ENCODE data around the gene B3GALNT2. TPM values are rescaled to one million over a fixed set of nuclear protein-coding genes. Genes with fewer than 3 reads are reported as not detected.

B3GALNT2 gene
- total and polyA plus RNA-seq, 2 of the 4 experiments (the other 2 are of a cell fraction), result 11.0 to 32.8 TPM

DNA sequence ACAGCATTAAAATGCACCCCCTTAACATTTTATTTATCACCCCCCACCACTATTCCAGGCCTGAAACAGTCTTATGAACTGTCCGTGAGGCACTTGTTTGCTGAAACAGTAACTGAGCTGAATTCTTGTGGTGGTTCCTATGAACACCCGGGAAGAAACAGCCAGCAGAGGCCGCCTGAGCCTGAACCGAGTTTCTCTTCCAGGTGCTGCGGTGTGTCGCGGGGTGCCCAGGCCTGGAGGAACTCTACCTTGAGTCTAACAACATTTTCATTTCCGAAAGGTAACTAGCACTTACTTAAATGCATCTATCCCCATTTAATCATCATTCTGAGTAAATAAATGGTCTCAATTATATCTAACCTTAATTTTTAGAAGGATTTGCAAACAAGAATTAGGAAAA is 70.3 kb downstream of the B3GALNT2 start:
- H3K9ac ChIP-seq (ENCODE audit: low read depth, low read length), result no peak overlapping the region
- no peak for ATAC-seq (ENCODE audit: low read depth)
- H2AFZ ChIP-seq (replicated peaks; ENCODE audit: low read length, poor library complexity), result no peak overlapping the region
- H2BK20ac ChIP-seq (ENCODE audit: low read depth, low read length), result no peak overlapping the region
- intact Hi-C loops (cut with micrococcal nuclease), result no loop called here
- no peak overlapping the region for H2BK15ac ChIP-seq (ENCODE audit: low read depth, low read length)
- H2BK120ac ChIP-seq (ENCODE audit: low read depth, low read length), result no peak overlapping the region
- H3K4me1 ChIP-seq (ENCODE audit: control insufficient read depth, insufficient read depth, low read length), result no peaks in the 10 kb centered on the region
- no TSS peak for BruUV-seq (replicated peaks)
- no peak overlapping the region for H4K91ac ChIP-seq (ENCODE audit: insufficient read depth, low read depth, low read length)
- no peak overlapping the region for H3K4me3 ChIP-seq (ENCODE audit: insufficient read depth, low read depth, low read length)
- H3K4ac ChIP-seq (ENCODE audit: low read depth, low read length), result no peak overlapping the region
- WGBS, 2 experiments (ENCODE audit: extremely low coverage in 2 of 2, insufficient read length in 1 of 2), result no CpG with 5 or more reads among the region's 8 CpGs
- no peaks in the 10 kb centered on the region for H3K27me3 ChIP-seq (ENCODE audit: control insufficient read depth, insufficient read depth, low read length)
- H3K9me3 ChIP-seq (ENCODE audit: control insufficient read depth, insufficient read depth, low read length), result no peaks in the 10 kb centered on the region
- CTCF ChIA-PET, result no interaction called here
- POLR2A ChIA-PET (ENCODE audit: unreplicated experiment), result no interaction called here
- no peak overlapping the region for H4K8ac ChIP-seq (ENCODE audit: low read depth in 2 of 2, low read length in 2 of 2)
- no peaks in the 10 kb centered on the region for H4K20me1 ChIP-seq (ENCODE audit: insufficient read depth, low read length)
- no peak overlapping the region for H3K14ac ChIP-seq (replicated peaks; ENCODE audit: low read depth, low read length)
- in situ Hi-C loops (cut with MboI; ENCODE audit: low sequenced_read_pairs), result no loop called here
- H2AK5ac ChIP-seq (ENCODE audit: low read depth, low read length), result no peak overlapping the region
- H3K27ac ChIP-seq (ENCODE audit: insufficient read depth, low read length), result no peak overlapping the region
- no peak for DNase-seq
- dilution Hi-C loops (cut with HindIII; ENCODE audit: low sequenced_read_pairs, unreplicated experiment), result no loop called here
- H2BK5ac ChIP-seq (ENCODE audit: low read depth, low read length, poor library complexity, severe bottlenecking), result no peak overlapping the region
- no peak overlapping the region for H3K56ac ChIP-seq (ENCODE audit: extremely low read depth, insufficient read depth, low read length)
- no peak overlapping the region for H3K18ac ChIP-seq (ENCODE audit: low read depth, low read length)
- no peak overlapping the region for H3K4me2 ChIP-seq (ENCODE audit: low read depth, low read length)
- TF ChIP-seq MXI1 (IDR thresholded peaks at IDR 0.05; ENCODE audit: borderline replicate concordance, low read depth, low read length) (no peak), FOS (IDR thresholded peaks at IDR 0.05; ENCODE audit: low read depth, low read length) (no peak), CHD1 (IDR thresholded peaks at IDR 0.05; ENCODE audit: low read depth, low read length) (no peak), MAFK (IDR thresholded peaks at IDR 0.05; ENCODE audit: low read depth, low read length) (no peak), BHLHE40 (IDR thresholded peaks at IDR 0.05; ENCODE audit: low read depth, low read length) (no peak), CEBPB (IDR thresholded peaks at IDR 0.05; ENCODE audit: low read depth, low read length) (no peak), RCOR1 (IDR thresholded peaks at IDR 0.05; ENCODE audit: insufficient replicate concordance, low read length) (no peak), RAD21 (IDR thresholded peaks at IDR 0.05; ENCODE audit: low read length) (no peak), CTCF (conservative IDR thresholded peaks at IDR 0.05; ENCODE audit: low read depth, low read length) (no peak), SMC3 (IDR thresholded peaks at IDR 0.05; ENCODE audit: low read depth, low read length) (no peak), POLR2A (IDR thresholded peaks at IDR 0.05; ENCODE audit: low read depth, low read length) (no peak), NFE2L2 (IDR thresholded peaks at IDR 0.05; ENCODE audit: low read depth, low read length) (no peak), ELK1 (IDR thresholded peaks at IDR 0.05; ENCODE audit: borderline replicate concordance, low read depth, low read length) (no peak), RFX5 (IDR thresholded peaks at IDR 0.05; ENCODE audit: low read depth, low read length) (no peak)
- TF ChIP-seq, protein P1, sequence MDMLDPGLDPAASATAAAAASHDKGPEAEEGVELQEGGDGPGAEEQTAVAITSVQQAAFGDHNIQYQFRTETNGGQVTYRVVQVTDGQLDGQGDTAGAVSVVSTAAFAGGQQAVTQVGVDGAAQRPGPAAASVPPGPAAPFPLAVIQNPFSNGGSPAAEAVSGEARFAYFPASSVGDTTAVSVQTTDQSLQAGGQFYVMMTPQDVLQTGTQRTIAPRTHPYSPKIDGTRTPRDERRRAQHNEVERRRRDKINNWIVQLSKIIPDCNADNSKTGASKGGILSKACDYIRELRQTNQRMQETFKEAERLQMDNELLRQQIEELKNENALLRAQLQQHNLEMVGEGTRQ (IDR thresholded peaks at IDR 0.05; ENCODE audit: low read depth, low read length), result no peak
- peaks cover 7% of the 10 kb centered on the region; the same call in 1 of the 2 replicates for H3K9me1 ChIP-seq (ENCODE audit: insufficient read depth, low read length)
- peaks cover 25% of the 10 kb centered on the region for H3K36me3 ChIP-seq (ENCODE audit: control insufficient read depth, insufficient read depth, low read length)
- peaks cover 0 to 14% of the 10 kb centered on the region in 2 experiments; a peak in 1 of 4 replicates for H3K79me1 ChIP-seq (ENCODE audit: low read depth in 1 of 2, low read length in 2 of 2)
- no peak overlapping the region for H4K5ac ChIP-seq (ENCODE audit: low read depth, low read length)
- H2AK9ac ChIP-seq (replicated peaks; ENCODE audit: low read depth, low read length, poor library complexity), result no peak overlapping the region
- no peak overlapping the region for H3K23ac ChIP-seq (ENCODE audit: low read depth, low read length)

Measured in IMR-90 (cell line).